Measurements from ENCODE around the gene SLC12A7.

Gene SLC12A7

DNA sequence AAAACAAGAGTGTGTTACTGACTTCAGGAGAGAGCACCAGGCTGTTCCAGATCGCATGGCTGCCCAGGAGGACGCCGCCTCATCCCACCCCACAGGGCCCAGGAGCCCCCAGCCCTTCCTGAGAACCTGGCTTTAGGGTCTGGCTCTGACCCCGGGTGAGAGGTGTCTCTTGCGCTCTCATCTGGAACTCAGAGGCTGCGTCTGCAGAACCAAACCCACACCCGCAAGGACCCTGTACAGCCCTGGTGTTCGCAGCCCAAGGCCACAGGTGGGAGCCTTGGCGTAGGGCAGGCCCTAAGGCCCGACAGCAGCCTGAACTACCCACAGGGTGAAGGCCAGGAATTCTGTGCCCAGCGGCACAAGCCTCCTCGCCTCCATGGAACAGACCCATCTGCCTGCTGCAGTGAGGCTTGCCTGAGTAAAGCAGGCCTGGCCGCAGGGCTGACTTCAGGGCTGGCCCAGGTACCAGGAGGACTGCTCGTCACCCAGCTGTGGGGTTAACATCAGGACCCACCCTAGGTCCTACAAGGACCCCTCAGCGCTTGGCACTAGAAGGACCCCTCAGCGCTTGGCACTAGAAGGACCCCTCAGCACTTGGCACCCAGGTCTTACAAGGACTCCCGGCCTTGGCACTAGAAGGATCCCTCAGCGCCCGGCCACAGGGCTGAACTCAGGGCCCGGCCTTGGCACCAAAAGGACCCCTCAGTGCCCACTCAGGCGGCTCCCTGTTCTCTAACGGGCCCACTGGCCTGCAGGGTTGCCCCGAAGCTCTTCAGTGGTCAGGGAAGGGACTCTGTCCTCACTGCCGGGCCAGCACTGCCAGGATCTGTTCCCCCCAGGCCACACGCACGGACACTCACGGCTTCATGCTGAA, 55.0 kb downstream of the SLC12A7 start:
- peak in 4 of 10 donors; percentile 4 to 76 (median 37) for DNase-seq
- intact Hi-C loops (cut with DNase I): no loop called here

DNA sequence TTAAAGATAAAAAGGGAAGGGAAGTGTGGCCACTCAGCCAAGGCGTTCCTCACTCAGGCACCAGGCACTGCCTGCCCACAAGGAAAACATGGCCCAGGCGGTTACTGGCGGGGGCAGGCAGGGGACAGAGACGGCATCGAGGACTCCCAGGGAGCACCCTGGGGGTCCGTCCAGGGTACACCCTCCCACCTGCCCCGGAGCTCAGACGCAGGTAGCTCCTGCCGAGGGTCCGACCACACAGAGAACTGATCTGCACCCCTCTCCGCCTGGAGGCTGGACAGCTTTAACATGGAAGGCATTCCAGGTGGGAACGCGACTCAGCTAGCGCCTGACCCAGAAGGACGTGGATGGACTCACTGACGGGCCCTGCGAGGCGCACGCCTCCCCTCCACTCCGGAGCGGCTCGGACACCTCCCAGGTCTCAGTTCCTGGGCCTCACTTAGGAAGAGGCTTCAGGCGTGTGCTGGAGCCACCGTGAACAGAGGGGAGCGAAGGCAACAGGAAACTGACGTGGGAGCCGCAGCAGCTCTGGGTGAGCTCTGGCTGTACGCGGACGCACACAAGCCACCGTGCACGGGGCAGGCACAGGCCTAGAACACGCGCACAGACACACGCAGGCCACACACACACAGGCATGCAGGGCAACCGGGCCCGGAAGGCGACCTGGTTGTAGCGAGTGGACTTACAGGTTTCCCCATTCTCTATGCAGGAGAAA, 55.8 kb downstream of the SLC12A7 start:
- DNase-seq: peak in 3 of 10 donors; percentile 3 to 71 (median 64)
- intact Hi-C loops (cut with DNase I): no loop called here

DNA sequence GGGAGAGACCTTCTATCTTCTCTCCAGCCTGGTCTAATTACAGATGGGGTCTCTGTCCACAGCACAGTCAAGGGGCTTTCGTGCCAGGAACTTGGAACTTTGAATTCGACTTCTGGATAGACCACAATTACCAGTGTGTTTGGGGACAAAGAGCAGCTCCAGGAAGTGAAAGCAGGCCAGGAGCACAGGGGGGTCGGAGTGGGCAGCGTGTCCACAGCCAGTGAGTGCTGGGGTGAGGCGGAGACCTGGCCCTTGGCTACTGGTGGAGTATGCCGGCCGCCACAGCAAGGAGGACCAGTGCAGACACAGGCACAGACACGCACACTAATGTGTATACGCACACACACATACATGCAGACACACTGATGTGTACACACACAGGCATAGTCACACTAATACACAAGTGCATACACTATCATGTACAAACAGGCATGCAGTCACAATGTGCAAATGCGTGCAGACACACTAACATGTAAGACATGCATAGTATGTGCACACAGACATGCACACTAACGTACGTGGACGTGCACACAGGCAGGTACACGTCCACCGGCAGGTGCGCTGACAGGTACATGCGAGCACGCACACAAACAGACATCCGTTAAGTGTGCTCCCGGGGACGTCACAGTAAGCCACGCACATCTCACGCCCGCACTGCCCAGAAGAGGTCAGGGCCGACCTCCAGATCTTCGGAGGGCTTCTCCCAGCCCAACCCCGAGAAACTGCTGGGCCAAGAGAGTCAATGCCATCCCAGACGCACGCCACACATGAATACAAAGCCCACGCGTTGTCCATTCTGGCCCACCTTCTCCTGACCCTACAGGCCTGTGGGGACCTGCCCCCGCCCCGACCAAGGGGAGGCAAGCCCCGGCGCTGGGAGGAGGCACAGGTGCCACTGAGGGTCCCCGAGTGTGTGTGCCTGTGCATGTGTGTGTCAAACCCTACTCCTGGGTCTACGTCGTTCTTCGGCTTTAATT, 56.8 kb downstream of the SLC12A7 start:
- intact Hi-C loops (cut with DNase I): no loop called here

DNA sequence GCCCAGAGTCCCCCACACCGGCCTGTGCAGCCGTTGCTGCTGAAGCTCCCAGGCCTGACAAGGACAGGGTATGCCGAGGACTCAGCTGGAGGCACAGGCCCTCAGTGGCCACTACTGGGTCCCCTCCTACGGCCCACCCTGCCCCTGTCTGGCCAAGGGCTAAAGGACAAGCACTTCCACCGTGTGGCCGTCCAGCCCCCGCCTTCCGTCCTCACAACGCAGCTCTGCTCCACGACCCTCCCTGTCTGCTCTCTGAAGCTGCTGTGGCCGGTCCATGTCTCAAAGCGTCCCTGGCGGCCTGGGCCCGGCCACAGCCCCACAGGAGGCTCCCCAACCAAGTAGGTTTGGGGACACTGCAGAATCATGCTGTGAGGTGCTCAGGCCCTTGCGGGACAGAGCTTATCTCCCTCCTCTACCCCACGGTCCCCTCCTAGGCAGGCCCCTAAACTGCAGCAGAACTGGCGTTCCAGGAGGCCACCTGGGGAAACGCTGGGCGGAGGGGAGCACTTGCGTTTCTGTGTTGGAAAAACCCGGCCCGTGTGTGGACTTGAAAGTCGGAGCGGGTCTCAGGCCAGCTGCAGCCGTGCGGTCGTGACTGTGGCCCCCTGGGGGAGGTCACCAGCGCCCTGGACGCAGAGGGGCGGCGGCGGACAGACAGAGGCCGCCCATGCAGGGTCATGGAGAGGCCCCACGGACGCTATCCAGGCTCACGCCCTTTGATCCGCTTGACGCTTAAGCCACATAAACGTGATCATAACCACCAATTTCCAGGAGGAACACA, 57.7 kb downstream of the SLC12A7 start:
- intact Hi-C loops (cut with DNase I): no loop called here
- DNase-seq: peak in 3 of 10 donors; percentile 6 to 72 (median 65)

More for the DNA sequence above, 56.8 kb downstream of the SLC12A7 start:
- peak in 3 of 10 donors; percentile 4 to 72 (median 29) for DNase-seq

DNA sequence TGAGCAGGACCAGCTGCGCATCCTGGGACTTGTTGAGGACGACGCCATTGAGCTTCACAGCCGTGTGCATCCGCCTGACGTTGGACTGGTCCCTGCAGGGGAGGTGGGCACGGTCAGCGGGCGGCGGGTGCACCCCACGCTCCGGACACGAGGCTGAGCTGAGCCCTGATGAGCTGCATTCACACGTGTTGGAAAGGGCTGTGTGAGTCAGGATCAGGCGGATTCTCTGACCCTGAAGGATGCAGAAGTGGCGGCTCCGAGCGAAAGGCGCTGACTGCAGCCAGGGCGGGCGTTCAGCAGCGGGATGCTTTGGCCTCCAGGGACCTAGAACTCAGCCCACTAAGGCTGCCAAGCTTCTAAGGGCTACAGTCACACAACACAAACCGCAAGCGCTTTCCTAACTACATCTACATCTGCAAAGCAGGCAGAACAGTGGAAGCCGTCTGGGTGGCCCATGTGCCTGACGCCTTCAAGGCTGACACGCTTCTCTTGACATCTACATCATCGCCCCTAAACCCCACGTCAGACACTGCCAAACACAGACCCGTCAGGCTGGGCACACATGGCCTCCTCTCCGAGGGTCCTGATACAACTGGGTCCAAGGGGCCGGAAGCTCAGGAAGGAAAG, 58.4 kb downstream of the SLC12A7 start:
- intact Hi-C loops (cut with DNase I): no loop called here
- peak in 3 of 10 donors; percentile 2 to 81 (median 71) for DNase-seq

DNA sequence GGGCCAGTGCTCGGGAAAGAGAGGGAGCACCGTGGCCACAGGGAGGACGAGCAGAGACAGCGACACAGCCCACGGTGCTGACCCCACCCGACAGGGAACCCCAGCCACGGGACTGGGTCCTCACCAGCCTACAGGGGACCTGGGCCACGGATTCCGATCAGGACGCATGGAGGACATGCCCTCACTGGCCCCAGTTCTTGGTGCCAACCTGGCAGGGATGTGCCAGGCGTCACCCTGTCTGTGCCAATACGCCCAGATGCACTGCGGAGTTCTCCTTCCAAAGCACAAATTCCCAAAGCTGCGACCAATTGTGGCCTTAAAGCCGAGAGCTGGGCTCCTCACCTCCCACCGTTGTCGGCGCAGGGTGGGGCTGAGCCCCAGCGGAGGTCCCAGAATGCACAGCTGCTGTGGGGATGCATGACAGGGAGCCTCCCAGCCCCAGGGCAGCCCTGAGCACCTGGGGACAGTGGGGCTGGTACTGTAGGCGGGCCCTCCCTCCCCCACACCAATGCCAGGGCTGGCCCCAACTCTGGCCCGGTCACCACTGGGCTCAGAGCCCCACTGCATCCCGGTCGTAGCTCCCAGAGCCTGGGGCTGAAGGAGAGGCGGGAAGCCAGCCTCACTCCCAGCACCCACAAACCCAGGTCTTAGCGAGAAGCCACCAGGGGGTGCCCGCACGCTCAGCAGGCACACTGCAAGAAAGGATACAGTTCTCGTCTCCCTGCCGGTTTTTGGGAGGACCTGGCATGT, 59.0 kb downstream of the SLC12A7 start:
- DNase-seq: peak in 4 of 10 donors; percentile 5 to 77 (median 42)
- intact Hi-C loops (cut with DNase I): no loop called here

DNA sequence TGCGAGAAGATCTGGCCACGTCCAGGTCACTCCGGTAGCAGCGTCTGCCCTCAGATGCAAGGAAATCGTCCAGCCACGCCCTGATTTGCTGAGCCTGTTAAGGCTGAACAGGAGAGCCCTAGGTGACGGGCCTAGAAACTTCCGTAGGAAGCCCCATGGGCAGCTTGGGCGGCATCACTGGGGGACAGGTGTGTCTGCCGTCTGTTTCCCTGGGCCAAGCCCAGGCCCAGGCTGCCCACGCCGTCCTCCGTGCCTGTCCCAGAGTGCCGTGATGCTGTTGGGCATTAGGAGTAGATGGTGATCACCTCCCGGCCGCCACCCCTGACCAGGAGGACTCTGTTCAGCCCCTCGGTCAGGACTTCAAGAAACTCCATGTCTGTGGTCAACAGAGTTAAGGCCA, 59.8 kb downstream of the SLC12A7 start:
- peak in 3 of 10 donors; percentile 1 to 78 (median 39) for DNase-seq
- intact Hi-C loops (cut with DNase I): no loop called here

DNA sequence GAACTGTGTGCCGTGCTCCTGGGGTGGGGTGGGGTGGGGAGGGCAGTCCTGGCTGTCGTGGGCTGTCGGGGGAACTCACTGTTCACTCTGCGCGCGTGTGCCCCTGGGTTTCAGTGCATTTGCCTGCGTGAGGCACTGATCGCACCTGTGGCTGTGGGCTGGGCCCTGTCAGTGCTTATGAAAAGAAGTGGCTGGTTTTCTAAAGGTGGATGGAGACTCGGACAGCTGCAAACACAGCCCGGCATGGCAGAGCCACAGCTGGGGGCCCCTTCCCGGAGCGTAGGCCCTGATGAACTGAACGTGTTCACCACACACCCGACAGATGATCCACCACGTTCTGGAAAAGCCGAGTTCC, 60.5 kb downstream of the SLC12A7 start:
- intact Hi-C loops (cut with DNase I): no loop called here
- peak in 3 of 10 donors; percentile 4 to 79 (median 66) for DNase-seq

DNA sequence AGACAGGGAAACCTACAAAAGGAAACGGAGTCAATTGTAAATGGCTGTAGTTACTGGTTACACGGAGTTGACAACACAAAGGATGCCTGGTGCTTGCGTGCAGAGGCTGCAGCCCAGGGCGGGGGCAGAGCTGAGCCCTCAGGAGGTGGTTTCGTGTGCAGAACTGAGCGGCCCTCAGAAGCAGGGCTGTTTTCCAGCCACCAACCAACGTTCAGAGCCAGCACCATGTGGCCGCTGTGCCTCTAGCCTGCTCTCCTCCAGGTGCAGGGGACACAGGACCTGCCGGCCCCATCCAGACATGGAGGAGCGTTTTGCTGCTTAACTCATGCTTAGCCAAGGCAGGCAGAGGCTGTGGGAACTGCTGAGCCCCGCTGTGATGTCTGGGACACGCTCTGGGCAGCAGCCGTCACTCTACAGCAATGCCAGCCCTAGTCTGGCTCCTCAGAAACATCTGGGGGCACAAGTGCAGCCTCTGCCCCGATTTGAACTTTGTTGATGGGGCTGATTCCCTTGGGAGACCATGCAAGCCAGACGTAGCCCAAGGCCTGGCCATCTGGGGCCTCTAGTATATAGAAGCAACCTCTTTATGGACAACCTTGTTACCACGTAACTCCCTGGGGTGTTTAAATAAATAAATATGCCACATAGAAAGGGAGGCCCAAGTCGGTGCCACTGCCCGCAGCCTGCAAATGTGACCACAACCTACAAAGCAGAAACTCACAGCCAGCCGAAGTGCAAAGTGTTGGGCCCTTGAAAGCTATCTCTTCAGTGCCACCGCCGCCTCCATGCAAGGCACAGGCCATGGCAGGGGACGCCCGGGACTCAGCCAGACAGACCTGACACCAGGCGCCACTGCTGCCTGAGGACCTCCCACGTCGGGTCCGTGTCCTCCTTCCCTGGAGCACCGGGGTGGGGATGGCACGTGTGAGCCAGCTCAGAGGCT, 61.2 kb downstream of the SLC12A7 start:
- intact Hi-C loops (cut with DNase I): no loop called here
- peak in 4 of 10 donors; percentile 3 to 80 (median 44) for DNase-seq

DNA sequence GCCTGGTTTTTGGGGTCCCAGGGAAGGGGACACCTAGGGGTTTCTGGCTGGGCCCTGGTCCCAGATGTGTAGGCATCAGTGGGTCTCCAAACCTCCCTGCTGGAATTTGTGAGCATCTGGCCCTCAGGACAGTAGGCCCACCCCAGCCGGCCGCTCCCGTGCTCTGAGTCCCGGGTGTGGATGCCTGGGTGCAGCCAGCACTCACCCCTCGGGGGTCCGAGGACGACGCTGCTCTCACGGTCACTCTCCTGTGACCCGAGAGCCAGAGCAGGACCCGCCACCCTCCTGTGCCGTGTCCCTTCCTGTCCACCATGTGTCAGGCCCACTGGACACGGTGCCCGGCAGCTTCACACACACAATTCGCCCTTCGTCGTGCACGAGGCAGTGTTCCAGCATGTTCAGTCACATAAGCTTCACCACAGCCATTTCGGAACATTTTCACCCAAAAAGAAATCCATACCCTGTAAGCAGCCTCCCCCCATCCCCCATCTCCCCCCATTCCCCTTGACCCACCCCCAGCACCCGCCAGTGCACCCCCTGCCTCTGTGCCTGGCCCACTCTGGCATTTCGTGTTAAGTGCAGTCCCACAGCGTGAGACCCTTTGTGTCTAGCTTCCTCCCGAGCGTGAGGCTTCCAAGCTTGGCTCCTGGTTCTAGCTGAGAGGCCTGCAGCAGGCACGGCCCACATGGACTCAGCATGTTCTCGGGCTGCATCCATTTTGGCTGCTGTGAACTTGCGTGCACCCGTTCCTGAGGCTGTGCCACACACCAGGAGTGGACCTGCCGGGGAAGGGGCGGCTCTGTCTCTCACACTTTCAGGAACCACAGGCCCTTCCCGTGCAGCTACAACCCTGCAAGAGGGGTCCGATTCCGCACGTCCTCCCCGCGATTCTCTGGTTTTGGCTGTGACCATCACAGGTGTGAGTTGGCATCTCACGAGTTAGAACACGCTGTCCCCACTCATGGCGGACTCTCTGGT, 62.7 kb downstream of the SLC12A7 start:
- intact Hi-C loops (cut with DNase I): no loop called here
- peak in 6 of 10 donors; percentile 6 to 81 (median 41) for DNase-seq

DNA sequence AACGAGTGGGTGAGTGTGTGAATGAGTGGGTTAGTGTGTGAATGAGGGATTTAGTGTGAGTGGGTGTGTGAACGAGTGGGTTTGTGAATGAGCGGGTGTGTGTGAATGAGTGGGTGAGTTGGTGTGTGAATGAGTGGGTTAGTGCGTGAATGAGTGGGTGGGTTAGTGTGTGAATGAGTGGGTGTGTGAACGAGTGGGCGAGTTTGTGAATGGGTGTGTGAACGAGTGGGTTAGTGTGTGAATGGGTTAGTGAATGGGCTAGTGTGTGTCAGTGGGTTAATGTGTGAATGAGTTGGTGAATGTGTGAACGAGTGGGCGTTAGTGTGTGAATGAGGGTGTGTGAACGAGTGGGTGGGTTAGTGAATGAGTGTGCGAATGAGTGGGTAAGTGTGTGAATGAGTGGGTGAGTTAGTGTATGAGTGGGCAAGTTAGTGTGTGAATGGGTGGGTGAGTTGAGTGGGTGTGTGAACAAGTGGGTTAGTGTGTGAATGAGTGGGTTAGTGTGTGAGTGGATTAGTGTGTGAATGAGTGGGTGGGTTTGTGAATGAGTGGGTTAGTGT, 63.6 kb downstream of the SLC12A7 start:
- DNase-seq: peak in 1 of 10 donors; percentile 42

DNA sequence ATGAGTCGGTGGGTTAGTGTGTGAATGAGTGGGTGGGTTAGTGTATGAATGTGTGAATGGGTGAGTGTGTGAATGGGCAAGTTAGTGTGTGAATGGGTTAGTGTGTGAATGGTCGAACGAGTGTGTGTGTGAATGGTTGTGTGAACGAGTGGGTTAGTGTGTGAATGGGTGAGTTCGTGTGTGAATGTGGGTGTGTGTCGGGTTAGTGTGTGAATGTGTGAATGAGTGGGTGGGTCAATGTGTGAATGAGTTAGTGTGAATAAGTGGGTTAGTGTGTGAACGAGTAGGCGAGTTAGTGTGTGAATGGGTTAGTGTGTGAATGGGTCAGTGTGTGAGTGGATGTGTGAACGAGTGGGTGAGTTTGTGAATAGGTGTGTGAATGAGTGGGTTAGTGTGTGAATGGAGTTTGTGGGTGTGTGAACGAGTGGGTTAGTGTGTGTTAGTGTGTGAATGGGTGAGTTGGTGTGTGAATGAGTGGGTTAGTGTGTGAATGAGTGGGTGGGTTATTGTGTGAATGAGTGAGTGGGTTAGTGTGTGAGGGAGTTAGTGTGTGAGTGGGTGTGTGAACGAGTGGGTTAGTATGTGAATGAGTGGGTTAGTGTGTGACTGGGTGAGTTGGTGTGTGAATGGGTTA, 64.4 kb downstream of the SLC12A7 start:
- DNase-seq: peak in 1 of 10 donors; percentile 4
- intact Hi-C loops (cut with DNase I): no loop called here

More for the DNA sequence above, 63.6 kb downstream of the SLC12A7 start:
- intact Hi-C loops (cut with DNase I): no loop called here

DNA sequence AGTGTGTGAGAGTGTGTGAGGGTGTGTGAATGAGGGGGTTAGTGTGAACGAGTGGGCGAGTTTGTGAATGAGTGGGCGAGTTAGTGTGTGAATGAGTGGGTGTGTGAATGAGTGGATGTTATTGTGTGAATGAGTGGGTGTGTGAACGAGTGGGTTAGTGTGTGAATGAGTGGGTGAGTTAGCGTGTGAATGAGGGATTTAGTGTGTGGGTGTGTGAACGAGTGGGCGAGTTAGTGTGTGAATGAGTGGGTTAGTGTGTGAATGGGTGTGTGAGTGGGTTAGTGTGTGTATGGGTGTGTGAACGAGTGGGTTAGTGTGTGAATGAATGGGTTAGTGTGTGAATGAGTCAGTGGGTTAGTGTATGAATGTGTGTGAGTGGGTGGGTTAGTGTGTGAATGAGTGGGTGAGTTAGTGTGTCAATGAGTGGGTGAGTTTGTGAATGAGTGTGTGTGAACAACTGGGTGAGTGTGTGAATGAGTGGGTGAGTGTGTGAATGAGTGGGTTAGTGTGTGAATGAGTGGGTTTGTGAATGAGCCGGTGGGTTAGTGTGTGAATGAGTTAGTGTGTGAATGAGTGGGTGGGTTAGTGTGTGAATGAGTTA, 65.8 kb downstream of the SLC12A7 start:
- intact Hi-C loops (cut with DNase I): no loop called here
- no peak for DNase-seq

DNA sequence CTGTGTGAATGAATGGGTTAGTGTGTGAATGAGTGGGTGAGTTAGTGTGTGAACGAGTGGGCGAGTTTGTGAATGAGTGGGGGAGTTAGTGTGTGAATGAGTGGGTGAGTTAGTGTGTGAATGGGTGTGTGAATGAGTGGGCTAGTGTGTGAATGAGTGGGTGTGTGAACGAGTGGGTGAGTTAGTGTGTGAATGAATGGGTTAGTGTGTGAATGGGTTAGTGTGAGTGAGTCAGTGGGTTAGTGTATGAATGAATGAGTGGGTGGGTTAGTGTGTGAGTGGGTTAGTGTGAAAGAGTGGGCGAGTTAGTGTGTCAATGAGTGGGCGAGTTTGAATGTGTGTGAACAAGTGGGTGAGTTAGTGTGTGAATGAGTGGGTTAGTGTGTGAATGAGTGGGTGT, 67.7 kb downstream of the SLC12A7 start:
- intact Hi-C loops (cut with DNase I): no loop called here
- DNase-seq: no peak

DNA sequence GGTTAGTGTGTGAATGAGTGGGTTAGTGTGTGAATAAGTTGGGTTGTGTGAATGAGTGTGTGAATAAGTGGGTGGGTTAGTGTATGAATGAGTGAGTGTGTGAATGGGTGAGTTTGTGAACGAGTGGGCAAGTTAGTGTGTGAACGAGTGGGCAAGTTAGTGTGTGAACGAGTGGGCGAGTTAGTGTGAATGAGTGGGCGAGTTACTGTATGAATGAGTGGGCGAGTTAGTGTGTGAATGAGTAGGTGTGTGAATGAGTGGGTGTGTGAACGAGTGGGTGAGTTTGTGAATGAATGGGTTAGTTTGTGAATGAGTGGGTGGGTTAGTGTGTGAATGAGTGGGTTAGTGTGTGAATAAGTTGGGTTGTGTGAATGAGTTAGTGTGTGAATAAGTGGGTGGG, 68.5 kb downstream of the SLC12A7 start:
- no peak for DNase-seq
- intact Hi-C loops (cut with DNase I): no loop called here

Data from posterior cingulate gyrus (tissue), 11 donors.